ENCODE data around the gene CLDND2.

DNA sequence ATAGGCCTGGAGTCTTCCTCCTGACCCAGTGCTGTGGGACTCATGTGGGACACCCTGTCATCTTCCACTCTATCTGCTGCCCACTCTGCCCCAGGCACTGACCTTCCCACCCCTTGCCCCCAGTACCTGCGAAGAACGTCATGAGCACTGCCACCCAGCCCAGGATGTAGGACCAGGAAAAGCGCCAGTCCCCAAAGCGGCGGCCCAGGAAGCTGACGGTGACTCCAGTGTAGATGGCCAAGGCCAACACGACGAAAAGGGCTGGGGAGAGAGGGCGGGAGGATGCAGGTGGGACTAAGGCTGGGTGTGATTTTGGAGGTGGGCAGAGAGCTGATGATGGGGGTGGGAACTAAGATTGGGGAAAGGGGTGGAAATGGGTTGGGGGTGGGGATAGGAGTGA lies 11.6 kb upstream of the CLDND2 start:
- TF ChIP-seq, protein P1, sequence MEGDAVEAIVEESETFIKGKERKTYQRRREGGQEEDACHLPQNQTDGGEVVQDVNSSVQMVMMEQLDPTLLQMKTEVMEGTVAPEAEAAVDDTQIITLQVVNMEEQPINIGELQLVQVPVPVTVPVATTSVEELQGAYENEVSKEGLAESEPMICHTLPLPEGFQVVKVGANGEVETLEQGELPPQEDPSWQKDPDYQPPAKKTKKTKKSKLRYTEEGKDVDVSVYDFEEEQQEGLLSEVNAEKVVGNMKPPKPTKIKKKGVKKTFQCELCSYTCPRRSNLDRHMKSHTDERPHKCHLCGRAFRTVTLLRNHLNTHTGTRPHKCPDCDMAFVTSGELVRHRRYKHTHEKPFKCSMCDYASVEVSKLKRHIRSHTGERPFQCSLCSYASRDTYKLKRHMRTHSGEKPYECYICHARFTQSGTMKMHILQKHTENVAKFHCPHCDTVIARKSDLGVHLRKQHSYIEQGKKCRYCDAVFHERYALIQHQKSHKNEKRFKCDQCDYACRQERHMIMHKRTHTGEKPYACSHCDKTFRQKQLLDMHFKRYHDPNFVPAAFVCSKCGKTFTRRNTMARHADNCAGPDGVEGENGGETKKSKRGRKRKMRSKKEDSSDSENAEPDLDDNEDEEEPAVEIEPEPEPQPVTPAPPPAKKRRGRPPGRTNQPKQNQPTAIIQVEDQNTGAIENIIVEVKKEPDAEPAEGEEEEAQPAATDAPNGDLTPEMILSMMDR (conservative IDR thresholded peaks at IDR 0.05 in 1 of 2, IDR thresholded peaks at IDR 0.05 in 1 of 2; ENCODE audit: low read depth in 1 of 2, low read length in 2 of 2), result no peak
- TF ChIP-seq EZH2 (IDR thresholded peaks at IDR 0.05; ENCODE audit: low read length, missing control alignments), result no peak

All from fibroblast of lung (primary cell).